ENCODE data around the gene CRYGN.

CRYGN gene

DNA sequence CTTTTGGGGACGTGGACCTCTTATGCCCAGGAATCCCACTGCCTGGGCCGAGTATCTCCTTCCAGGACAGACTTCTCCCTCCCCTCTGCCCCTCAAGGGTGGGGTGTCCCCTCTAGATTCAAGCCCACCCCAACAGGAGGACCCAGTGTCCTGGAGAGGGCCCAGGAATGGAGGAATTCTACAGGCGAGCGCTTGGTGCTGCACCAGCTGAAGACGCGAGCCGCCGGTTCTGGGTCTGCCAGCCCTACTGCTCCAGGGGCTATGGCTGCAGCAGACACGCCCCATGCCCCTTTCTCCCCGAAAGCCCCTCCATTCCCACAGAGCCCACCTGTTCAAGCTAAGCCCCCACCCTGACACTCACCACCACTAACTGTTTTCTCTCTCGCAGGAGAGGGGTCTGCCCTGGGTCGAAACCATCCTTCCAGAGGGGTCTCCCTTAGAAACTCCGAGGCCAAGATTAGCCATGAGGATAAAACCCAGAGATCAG, 8.6 kb downstream of the CRYGN start:
- no peak overlapping the region for H3K4me3 ChIP-seq (replicated peaks; ENCODE audit: low read depth, low read length)
- TF ChIP-seq, protein P1, sequence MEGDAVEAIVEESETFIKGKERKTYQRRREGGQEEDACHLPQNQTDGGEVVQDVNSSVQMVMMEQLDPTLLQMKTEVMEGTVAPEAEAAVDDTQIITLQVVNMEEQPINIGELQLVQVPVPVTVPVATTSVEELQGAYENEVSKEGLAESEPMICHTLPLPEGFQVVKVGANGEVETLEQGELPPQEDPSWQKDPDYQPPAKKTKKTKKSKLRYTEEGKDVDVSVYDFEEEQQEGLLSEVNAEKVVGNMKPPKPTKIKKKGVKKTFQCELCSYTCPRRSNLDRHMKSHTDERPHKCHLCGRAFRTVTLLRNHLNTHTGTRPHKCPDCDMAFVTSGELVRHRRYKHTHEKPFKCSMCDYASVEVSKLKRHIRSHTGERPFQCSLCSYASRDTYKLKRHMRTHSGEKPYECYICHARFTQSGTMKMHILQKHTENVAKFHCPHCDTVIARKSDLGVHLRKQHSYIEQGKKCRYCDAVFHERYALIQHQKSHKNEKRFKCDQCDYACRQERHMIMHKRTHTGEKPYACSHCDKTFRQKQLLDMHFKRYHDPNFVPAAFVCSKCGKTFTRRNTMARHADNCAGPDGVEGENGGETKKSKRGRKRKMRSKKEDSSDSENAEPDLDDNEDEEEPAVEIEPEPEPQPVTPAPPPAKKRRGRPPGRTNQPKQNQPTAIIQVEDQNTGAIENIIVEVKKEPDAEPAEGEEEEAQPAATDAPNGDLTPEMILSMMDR (IDR thresholded peaks at IDR 0.05; ENCODE audit: low read depth, low read length, missing control alignments), result no peak
- DNase-seq (ENCODE audit: extremely low read depth, low read depth), result no peak

DNA sequence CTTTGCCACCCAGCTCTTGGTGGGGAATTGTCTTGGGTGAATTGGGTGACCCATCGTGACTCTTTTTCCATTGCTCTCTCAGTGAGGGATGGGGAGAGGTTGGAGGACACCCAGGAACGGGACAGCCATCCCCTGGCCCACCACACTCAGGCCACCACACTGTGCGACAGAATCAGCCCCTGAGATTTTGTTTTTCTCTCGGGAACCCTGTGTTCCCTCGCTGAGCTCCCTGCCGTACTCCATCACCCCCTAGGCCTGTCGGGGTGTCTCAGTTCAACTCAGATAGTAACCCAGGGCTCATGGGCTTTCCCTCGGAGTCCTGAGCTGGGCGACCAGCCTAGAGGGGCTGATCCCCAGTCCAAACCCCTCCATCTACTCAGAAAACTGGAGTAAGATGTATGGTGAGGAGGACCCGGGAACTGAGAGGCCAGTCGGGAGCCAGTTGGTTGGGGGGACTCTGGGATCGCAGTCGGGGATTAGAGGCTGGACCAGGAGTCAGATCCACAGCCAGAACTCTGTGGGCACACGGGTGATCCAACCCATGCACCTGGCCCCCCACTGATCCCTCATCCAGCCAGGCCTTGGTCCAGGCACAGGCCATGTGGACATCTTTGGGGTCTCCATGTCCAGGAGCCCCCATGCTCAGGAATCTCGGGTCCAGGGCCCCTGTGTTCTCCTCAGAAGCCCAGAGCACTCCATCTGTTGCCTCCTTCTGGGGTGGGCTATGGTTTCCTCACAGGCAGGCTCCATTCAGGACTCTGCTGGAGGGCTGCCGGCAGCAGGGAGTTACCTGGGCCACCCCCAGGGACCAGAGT, 9.3 kb downstream of the CRYGN start:
- TF ChIP-seq, protein P1 (IDR thresholded peaks at IDR 0.05; ENCODE audit: low read depth, low read length, missing control alignments), result no peak
- DNase-seq (ENCODE audit: extremely low read depth, low read depth), result no peak
- no peak overlapping the region for H3K4me3 ChIP-seq (replicated peaks; ENCODE audit: low read depth, low read length)

DNA sequence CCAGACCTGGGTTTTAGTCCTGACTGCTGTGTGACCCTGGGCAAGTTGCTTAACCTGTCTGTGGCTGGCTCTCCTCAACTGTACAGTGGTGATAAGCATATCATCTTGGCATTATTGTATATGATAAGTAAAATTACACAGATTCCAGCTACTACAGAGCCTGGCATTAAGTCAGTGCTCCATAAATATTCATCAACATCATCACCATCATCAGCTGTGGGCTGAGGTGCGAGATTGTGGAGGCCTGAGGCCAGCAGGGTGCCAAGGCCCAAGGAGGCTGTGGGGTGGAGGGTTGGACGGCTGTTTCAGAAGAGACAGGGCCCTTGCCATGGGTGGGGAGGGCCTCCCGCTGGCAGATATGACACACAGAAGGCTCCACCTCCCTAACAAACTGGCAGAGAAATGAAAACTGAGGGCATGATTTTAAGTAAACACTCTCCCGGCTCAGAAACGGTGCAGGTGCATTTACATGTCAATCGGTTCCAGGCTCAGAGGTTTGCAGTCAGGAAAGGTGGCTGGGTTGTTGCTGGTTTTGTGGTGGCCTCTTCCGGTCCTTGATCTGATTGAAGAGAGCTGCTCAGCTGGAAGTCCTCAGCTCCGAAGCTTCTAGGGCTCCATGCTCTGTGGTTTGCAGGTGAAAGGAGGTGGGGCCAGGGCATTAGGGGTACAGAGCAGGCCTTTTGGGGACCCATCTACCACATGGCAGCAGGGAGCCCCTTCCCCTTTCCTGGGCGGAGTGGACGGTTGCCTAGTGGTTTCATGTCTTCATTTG, 10.2 kb downstream of the CRYGN start:
- DNase-seq (ENCODE audit: extremely low read depth, low read depth), result no peak
- H3K4me3 ChIP-seq (replicated peaks; ENCODE audit: low read depth, low read length), result no peak overlapping the region
- TF ChIP-seq, protein P1 (IDR thresholded peaks at IDR 0.05; ENCODE audit: low read depth, low read length, missing control alignments), result no peak

DNA sequence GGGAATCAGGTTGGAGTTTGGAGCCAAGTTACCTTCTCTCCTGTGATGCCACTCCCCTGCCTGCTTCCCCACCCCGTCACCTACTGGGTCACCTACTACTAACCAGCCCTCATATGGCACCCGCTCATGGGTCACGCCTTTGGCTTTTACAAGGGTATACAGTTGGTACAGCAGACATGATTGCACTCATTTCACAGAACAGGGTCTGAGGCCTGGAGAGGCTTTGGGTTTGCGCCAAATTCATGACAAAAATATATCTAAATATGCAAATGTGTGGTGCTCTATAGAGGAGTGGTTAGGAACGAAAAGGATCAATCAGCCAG, 10.7 kb downstream of the CRYGN start:
- TF ChIP-seq, protein P1 (IDR thresholded peaks at IDR 0.05; ENCODE audit: low read depth, low read length, missing control alignments), result no peak
- no peak for DNase-seq (ENCODE audit: extremely low read depth, low read depth)

DNA sequence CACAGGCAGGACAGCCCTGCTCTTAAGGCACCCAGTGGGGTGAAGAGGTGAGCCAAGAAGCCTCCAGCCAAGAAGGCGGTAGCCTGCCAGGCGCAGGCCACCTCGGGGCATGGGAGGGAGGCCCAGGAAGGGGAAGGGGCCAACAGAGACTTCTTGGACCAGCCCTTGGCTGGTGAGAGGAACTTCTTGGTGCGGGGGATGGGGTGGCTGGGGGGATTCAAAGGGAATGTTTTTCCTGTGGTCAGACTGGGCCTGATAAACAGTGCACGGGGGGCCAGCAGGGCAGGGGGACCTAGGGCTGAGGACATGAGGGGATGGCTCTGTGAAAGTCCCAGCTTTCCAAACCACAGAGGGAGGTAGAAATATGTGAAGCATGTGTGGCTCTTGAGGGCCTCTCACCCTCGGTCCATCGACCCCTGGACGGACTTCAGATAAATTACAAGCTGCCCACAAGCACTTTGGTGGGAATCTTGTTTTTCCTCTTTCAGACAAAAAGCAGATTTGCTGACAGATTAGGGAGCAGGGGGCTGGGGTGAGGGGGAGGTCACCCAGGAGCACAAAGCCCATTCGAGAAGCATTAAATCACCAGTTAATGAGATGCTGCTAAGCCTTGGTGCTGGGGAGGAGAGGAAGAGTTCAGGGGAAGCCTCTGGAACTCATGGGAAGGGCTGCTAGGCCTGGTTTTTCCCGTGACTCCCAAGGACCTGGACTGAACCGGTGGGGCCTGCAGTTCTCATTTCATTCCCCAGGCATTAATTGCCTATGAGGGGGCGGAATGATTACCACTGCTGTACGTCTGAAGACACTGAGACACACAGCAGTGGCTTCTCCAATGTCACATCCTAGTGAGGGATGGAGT, 11.3 kb downstream of the CRYGN start:
- no peak overlapping the region for H3K4me3 ChIP-seq (replicated peaks; ENCODE audit: low read depth, low read length)
- TF ChIP-seq, protein P1 (IDR thresholded peaks at IDR 0.05; ENCODE audit: low read depth, low read length, missing control alignments), result no peak
- DNase-seq (ENCODE audit: extremely low read depth, low read depth), result no peak

More for the DNA sequence above, 10.7 kb downstream of the CRYGN start:
- no peak overlapping the region for H3K4me3 ChIP-seq (replicated peaks; ENCODE audit: low read depth, low read length)

DNA sequence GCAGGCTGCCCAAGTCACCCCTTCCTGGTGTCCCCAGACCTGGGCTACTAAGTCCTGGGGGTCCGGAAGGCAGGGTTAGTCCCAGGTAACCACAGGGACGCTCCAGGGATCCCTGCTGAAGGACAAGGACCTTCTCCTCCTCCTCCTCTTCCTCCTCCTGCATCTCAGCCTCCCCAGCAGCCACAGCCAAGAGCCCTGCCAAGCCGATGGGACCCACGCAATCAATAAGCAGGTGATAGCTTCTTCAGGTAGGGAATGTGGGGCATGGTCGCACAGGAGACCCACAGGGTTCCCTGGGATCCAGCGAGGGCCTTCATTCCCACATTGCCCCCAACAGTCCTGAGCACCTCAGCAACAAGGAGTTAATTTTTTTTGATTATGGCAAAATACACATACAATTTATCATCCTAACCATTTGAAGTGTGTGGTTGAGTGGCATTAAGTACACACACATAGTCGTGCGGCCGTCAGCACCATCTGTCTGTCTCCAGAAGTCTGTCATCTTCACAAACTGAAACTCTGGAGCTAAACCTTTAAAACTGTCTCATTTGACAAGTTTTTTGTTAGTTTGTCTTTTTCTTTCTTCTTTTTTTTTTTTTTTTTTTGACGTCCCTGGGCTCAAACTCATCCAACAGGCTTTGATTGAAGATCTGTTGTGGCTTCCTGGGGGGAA, 12.1 kb downstream of the CRYGN start:
- DNase-seq (ENCODE audit: extremely low read depth, low read depth), result no peak
- TF ChIP-seq, protein P1 (IDR thresholded peaks at IDR 0.05; ENCODE audit: low read depth, low read length, missing control alignments), result no peak
- no peak overlapping the region for H3K4me3 ChIP-seq (replicated peaks; ENCODE audit: low read depth, low read length)
